Neutrophil (primary cell): ENCODE measurements around the gene TMEM43.
"Not testable (repeated sequence)": the region's sequence is repeated elsewhere in the genome, so short reads cannot be mapped to it uniquely, and the experiment has no call there.

Source experiments
- H3K27ac ChIP-seq: fragments of 200-600 bp; sonication (generic); 2 replicates; pipeline ENCODE4 v1.5.1; 2016; ENCODE audit warnings: mild to moderate bottlenecking, moderate library complexity
- H3K27me3 ChIP-seq: fragments of 200-600 bp; sonication (generic); 2 replicates; pipeline ENCODE4 v1.6.0; 2016; ENCODE audit warnings: mild to moderate bottlenecking
- H3K36me3 ChIP-seq: fragments of 200-600 bp; sonication (generic); 2 replicates; pipeline ENCODE4 v1.5.1; 2017
- H3K4me1 ChIP-seq, 2 experiments: fragments of 200-600 bp in 1 of 2; sonication (generic) in 1 of 2; 1 replicate in 1 of 2; 2 replicates in 1 of 2; pipeline versions ENCODE4 v1.5.1 to v1.6.1; 2013 to 2016; ENCODE audit warnings: low read depth in 1 of 2, low read length in 1 of 2, mild to moderate bottlenecking in 1 of 2, moderate library complexity in 1 of 2; ENCODE audit not compliant: control insufficient read depth in 1 of 2, insufficient read depth in 1 of 2
- H3K4me3 ChIP-seq, 2 experiments: fragments of 200-600 bp in 1 of 2; sonication (generic) in 1 of 2; 1 replicate in 1 of 2; 2 replicates in 1 of 2; pipeline ENCODE4 v1.5.1; 2013 to 2016; ENCODE audit warnings: low read depth in 1 of 2, low read length in 1 of 2, mild to moderate bottlenecking in 1 of 2, moderate library complexity in 1 of 2
- H3K9me3 ChIP-seq: fragments of 200-600 bp; sonication (generic); 2 replicates; pipeline ENCODE4 v1.5.1; 2016
- TF ChIP-seq, protein P1 (sequence below): fragments of 200-600 bp; sonication (generic); IDR thresholded peaks from 2 replicates; pipeline ENCODE4 v1.5.1; 2016; ENCODE audit warnings: antibody characterized with exemption

Gene TMEM43

GRCh38 chr3:14117468-14118399 is 7.1 kb upstream of the TMEM43 start:
- Histone ChIP-seq H3K9me3 (no peaks in the 10 kb centered on the region), H3K4me1 (no peaks in the 10 kb centered on the region), H3K4me3 (no peak overlapping the region), H3K27ac (no peak overlapping the region), H3K36me3 (peaks cover 23% of the 10 kb centered on the region), H3K27me3 (no peaks in the 10 kb centered on the region)
- TF ChIP-seq, protein P1, sequence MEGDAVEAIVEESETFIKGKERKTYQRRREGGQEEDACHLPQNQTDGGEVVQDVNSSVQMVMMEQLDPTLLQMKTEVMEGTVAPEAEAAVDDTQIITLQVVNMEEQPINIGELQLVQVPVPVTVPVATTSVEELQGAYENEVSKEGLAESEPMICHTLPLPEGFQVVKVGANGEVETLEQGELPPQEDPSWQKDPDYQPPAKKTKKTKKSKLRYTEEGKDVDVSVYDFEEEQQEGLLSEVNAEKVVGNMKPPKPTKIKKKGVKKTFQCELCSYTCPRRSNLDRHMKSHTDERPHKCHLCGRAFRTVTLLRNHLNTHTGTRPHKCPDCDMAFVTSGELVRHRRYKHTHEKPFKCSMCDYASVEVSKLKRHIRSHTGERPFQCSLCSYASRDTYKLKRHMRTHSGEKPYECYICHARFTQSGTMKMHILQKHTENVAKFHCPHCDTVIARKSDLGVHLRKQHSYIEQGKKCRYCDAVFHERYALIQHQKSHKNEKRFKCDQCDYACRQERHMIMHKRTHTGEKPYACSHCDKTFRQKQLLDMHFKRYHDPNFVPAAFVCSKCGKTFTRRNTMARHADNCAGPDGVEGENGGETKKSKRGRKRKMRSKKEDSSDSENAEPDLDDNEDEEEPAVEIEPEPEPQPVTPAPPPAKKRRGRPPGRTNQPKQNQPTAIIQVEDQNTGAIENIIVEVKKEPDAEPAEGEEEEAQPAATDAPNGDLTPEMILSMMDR = no peak

DNA sequence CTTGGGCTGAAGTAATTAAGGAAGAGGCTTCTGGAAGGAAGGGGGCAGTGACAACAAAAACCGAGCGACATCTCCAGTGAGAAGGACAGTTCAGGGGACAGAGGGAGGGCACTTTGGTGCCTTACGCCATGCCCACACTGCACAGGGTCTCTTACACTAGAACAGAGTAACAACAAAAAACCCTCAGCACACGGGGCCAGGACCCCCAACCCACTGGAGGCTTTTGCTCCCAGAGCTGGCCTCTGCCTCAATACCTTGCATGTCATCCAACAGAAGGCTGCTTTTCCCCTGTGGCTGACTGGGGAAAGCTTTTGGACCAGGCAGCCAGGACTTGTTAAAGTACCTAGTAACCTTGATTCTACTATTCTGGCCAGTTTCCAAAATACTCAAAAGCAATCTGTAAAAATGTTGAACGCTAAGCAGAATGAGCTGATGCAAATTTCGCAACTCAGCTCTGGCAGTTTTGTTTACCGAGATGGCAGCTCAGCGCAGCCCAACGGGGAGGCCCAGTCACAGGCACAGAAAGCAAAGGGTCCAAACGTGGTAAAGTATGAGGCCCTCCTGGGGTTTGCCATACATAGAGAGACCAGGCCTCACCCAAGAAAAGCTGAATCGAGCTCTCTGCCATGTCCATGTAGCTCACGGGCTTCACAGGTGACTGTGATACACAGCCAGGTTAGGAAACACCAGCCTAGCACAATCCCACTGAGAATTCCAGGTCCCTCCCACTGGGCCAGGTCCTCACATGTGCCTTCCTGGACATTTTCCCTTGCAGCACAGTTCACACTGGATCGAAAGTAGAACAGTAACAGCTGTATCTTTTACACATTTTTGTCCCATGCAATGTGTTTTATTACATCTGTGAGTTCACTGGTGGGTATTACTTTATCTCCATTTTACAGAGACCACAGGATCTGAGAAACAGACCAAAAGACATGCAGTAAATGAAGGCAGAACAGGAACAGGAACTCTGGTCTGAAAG is 6.2 kb upstream of the TMEM43 start:
- Histone ChIP-seq H3K9me3 (no peaks in the 10 kb centered on the region), H3K36me3 (peaks cover 23% of the 10 kb centered on the region), H3K27me3 (no peaks in the 10 kb centered on the region), H3K27ac (no peak overlapping the region), H3K4me1 (peaks cover 1 to 3% of the 10 kb centered on the region in 2 experiments), H3K4me3 (no peak overlapping the region)
- TF ChIP-seq, protein P1 = no peak

- no peak overlapping the region for H3K4me3 ChIP-seq
- peaks cover 8 to 12% of the 10 kb centered on the region in 2 experiments for H3K4me1 ChIP-seq
- no peaks in the 10 kb centered on the region for H3K27me3 ChIP-seq
- TF ChIP-seq, protein P1 = no peak
- H3K36me3 ChIP-seq = peaks cover 16% of the 10 kb centered on the region
- H3K27ac ChIP-seq = no peak overlapping the region
- H3K9me3 ChIP-seq = no peaks in the 10 kb centered on the region
Observed at GRCh38 chr3:14119651-14120050, 5.2 kb upstream of the TMEM43 start.

- H3K36me3 ChIP-seq = peaks cover 9% of the 10 kb centered on the region
- TF ChIP-seq, protein P1 = no peak
Observed at GRCh38 chr3:14120111-14120920, 4.5 kb upstream of the TMEM43 start.

GRCh38 chr3:14120921-14121448 is 3.9 kb upstream of the TMEM43 start:
- peaks cover 14 to 19% of the 10 kb centered on the region in 2 experiments for H3K4me1 ChIP-seq
- not testable (repeated sequence) for H3K36me3 ChIP-seq

More at GRCh38 chr3:14120111-14120920, 4.5 kb upstream of the TMEM43 start:
- Histone ChIP-seq H3K4me3 (no peak overlapping the region), H3K27ac (no peak overlapping the region), H3K9me3 (no peaks in the 10 kb centered on the region), H3K4me1 (peaks cover 8 to 12% of the 10 kb centered on the region in 2 experiments), H3K27me3 (no peaks in the 10 kb centered on the region)

More at GRCh38 chr3:14120921-14121448, 3.9 kb upstream of the TMEM43 start:
- not testable (repeated sequence) for H3K9me3 ChIP-seq, H3K4me3 ChIP-seq, H3K27me3 ChIP-seq, H3K27ac ChIP-seq
